Ishikawa (cell line): Measurements from ENCODE around the gene SLC24A3.

ENCODE experiments used
- CEBPB ChIP-seq: IDR thresholded peaks from 2 replicates; pipeline ENCODE4 v1.6.1; 2012
- CREB1 ChIP-seq: IDR thresholded peaks from 2 replicates; pipeline ENCODE4 v1.6.1; 2012; ENCODE audit warnings: low read depth
- EP300 ChIP-seq: IDR thresholded peaks from 2 replicates; pipeline ENCODE4 v1.6.1; 2012; ENCODE audit warnings: borderline replicate concordance
- FOXM1 ChIP-seq: IDR thresholded peaks from 2 replicates; pipeline ENCODE4 v1.6.1; 2012; ENCODE audit warnings: low read depth, borderline replicate concordance
- NFIC ChIP-seq: IDR thresholded peaks from 2 replicates; pipeline ENCODE4 v1.6.1; 2012
- RAD21 ChIP-seq: IDR thresholded peaks from 2 replicates; pipeline ENCODE4 v1.6.1; 2012; ENCODE audit warnings: low read depth
- TAF1 ChIP-seq: IDR thresholded peaks from 2 replicates; pipeline ENCODE4 v1.6.1; 2012; ENCODE audit warnings: low read depth, mild to moderate bottlenecking
- TEAD4 ChIP-seq: IDR thresholded peaks from 2 replicates; pipeline ENCODE4 v1.6.1; 2012
- YY1 ChIP-seq: IDR thresholded peaks from 2 replicates; pipeline ENCODE4 v1.6.1; 2012; ENCODE audit warnings: low read depth
- TF ChIP-seq, protein P1 (sequence below): IDR thresholded peaks from 2 replicates; pipeline ENCODE4 v1.6.1; 2012; ENCODE audit warnings: low read depth, mild to moderate bottlenecking
- TF ChIP-seq, protein P2 (sequence below): IDR thresholded peaks from 2 replicates; pipeline ENCODE4 v1.6.1; 2012
- TF ChIP-seq, protein P3 (sequence below): IDR thresholded peaks from 2 replicates; pipeline ENCODE4 v1.6.1; 2012

DNA sequence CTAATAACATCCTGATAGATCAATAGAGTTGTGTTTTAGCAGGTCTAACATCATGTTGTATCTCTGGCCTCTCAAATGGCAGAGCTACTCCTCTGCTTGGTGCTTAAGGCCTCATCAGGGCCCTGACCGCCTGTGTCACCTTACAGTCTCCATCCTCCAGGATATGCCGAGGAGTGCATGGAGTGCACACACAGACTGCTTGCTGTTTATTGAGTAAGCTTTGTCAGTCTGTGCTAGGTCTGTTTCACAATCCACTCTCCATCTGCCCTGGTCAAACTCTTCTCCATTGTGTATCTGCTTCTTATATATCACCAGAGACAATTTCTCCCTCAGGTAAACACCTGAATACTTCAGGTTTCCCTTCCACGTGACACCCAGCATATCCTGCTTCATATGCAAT, 136.1 kb downstream of the SLC24A3 start:
- TF ChIP-seq, protein P1, sequence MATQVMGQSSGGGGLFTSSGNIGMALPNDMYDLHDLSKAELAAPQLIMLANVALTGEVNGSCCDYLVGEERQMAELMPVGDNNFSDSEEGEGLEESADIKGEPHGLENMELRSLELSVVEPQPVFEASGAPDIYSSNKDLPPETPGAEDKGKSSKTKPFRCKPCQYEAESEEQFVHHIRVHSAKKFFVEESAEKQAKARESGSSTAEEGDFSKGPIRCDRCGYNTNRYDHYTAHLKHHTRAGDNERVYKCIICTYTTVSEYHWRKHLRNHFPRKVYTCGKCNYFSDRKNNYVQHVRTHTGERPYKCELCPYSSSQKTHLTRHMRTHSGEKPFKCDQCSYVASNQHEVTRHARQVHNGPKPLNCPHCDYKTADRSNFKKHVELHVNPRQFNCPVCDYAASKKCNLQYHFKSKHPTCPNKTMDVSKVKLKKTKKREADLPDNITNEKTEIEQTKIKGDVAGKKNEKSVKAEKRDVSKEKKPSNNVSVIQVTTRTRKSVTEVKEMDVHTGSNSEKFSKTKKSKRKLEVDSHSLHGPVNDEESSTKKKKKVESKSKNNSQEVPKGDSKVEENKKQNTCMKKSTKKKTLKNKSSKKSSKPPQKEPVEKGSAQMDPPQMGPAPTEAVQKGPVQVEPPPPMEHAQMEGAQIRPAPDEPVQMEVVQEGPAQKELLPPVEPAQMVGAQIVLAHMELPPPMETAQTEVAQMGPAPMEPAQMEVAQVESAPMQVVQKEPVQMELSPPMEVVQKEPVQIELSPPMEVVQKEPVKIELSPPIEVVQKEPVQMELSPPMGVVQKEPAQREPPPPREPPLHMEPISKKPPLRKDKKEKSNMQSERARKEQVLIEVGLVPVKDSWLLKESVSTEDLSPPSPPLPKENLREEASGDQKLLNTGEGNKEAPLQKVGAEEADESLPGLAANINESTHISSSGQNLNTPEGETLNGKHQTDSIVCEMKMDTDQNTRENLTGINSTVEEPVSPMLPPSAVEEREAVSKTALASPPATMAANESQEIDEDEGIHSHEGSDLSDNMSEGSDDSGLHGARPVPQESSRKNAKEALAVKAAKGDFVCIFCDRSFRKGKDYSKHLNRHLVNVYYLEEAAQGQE: no peak
- TF ChIP-seq, protein P2, sequence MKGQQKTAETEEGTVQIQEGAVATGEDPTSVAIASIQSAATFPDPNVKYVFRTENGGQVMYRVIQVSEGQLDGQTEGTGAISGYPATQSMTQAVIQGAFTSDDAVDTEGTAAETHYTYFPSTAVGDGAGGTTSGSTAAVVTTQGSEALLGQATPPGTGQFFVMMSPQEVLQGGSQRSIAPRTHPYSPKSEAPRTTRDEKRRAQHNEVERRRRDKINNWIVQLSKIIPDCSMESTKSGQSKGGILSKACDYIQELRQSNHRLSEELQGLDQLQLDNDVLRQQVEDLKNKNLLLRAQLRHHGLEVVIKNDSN: no peak
- TF ChIP-seq EP300: no peak
- TF ChIP-seq RAD21: no peak
- no peak for TF ChIP-seq CREB1
- TF ChIP-seq CEBPB: no peak
- TF ChIP-seq TEAD4: no peak
- TF ChIP-seq, protein P3, sequence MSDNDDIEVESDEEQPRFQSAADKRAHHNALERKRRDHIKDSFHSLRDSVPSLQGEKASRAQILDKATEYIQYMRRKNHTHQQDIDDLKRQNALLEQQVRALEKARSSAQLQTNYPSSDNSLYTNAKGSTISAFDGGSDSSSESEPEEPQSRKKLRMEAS: no peak
- TF ChIP-seq FOXM1: no peak
- no peak for TF ChIP-seq YY1
- no peak for TF ChIP-seq NFIC
- TF ChIP-seq TAF1: no peak
